Measurements from ENCODE around the gene FAF1.
A peak's percentile ranks its signal among the peaks of the same experiment; 100 is the strongest.
"Not testable (repeated sequence)": the region's sequence is repeated elsewhere in the genome, so short reads cannot be mapped to it uniquely, and the experiment has no call there.

Gene FAF1

GRCh38 chr1:50959913-50960844 is at the start of gene FAF1:
FAF1 (minus strand) TSS chr1:50960267; CDS start chr1:50959811, 456 bp downstream.
- DNase-seq = peak; percentile 94

GRCh38 chr1:51009381-51009780 is 49.3 kb upstream of the FAF1 start:
- no peak for DNase-seq

- DNase-seq = not testable (repeated sequence)
Observed at GRCh38 chr1:51005549-51005948, 45.5 kb upstream of the FAF1 start.

- DNase-seq = no peak
Observed at GRCh38 chr1:51002516-51002915, 42.4 kb upstream of the FAF1 start.

GRCh38 chr1:51000651-51001050 is 40.6 kb upstream of the FAF1 start:
- no peak for DNase-seq

GRCh38 chr1:51000160-51000559 is 40.1 kb upstream of the FAF1 start:
- DNase-seq = no peak

- not testable (repeated sequence) for DNase-seq
Observed at GRCh38 chr1:50999375-50999774, 39.3 kb upstream of the FAF1 start.

GRCh38 chr1:50996083-50996482 is 36.0 kb upstream of the FAF1 start:
- DNase-seq = no peak

GRCh38 chr1:50995651-50996050 is 35.6 kb upstream of the FAF1 start:
- no peak for DNase-seq

- DNase-seq = no peak
Observed at GRCh38 chr1:50994997-50995396, 34.9 kb upstream of the FAF1 start.

- no peak for DNase-seq
Observed at GRCh38 chr1:50993645-50994044, 33.6 kb upstream of the FAF1 start.

GRCh38 chr1:50992532-50993318 is 32.7 kb upstream of the FAF1 start:
- DNase-seq = no peak

- no peak for DNase-seq
Observed at GRCh38 chr1:50989694-50990093, 29.6 kb upstream of the FAF1 start.

GRCh38 chr1:50986653-50987052 is 26.6 kb upstream of the FAF1 start:
- DNase-seq = no peak

GRCh38 chr1:50985094-50985493 is 25.0 kb upstream of the FAF1 start:
- no peak for DNase-seq

GRCh38 chr1:50983219-50983802 is 23.2 kb upstream of the FAF1 start:
- DNase-seq = no peak

GRCh38 chr1:50982611-50983010 is 22.5 kb upstream of the FAF1 start:
- no peak for DNase-seq

- no peak for DNase-seq
Observed at GRCh38 chr1:50981741-50982140, 21.7 kb upstream of the FAF1 start.

GRCh38 chr1:50980505-50980904 is 20.4 kb upstream of the FAF1 start:
- no peak for DNase-seq

- DNase-seq = no peak
Observed at GRCh38 chr1:50979937-50980336, 19.9 kb upstream of the FAF1 start.

- no peak for DNase-seq
Observed at GRCh38 chr1:50978852-50979781, 19.1 kb upstream of the FAF1 start.

- DNase-seq = no peak
Observed at GRCh38 chr1:50978144-50978851, 18.2 kb upstream of the FAF1 start.

All from activated T-cell treated with anti-CD3 and anti-CD28 coated beads for 4 hours (primary cell).